Suprapubic skin (tissue), 4 donors: ENCODE results near the gene FAM222A.

Experiments used
- POLR2A ChIP-seq, 2 donors: fragments of 450-650 bp; IDR thresholded peaks; one replicate each; pipeline ENCODE4 v1.6.1; 2017; ENCODE audit warnings: antibody characterized with exemption in 2 of 2, mild to moderate bottlenecking in 2 of 2, moderate library complexity in 2 of 2
- POLR2AphosphoS5 ChIP-seq, 3 donors: sonication (generic); formaldehyde crosslinking; IDR thresholded peaks; one replicate each; pipeline ENCODE4 v1.6.1; 2017; ENCODE audit warnings: antibody characterized with exemption in 3 of 3

- no peak for TF ChIP-seq POLR2AphosphoS5 (IDR thresholded peaks at IDR 0.05)
- TF ChIP-seq POLR2A (IDR thresholded peaks at IDR 0.05) = no peak
These were observed 25.4 kb downstream of the FAM222A start for GRCh38 chr12:109738878-109739665.
